ENCODE results near the gene PRELID3B. TPM values are rescaled to one million over a fixed set of nuclear protein-coding genes. Genes with fewer than 3 reads are reported as not detected.

The PRELID3B gene
- total RNA-seq, 1 experiment from 2014 or later: 52.6 TPM

DNA sequence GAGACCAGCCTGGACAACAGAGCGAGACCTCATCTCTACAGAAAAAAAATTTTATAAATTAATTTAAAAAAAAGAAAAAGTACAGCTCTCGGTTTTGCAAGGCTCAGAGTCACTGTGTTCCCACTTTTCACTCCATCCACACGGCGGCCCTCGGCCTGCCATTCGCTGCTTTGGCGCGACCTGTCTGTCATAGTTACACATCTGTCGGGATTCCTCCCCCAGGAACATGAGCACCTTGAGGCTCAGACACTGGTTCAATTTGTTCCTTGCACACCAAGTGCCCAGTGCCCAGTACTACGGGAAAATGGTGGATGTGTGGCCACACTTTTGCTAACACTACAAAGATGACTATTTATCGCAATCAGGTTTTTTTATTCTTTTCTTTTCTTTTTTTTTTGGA lies 43.9 kb downstream of the PRELID3B start:
- Histone ChIP-seq H4K91ac (ENCODE audit: insufficient read length, low read depth, low read length) (no peak overlapping the region), H3K27ac (ENCODE audit: insufficient read length, low read depth, low read length) (no peak overlapping the region), H2BK5ac (ENCODE audit: insufficient read length, low read length) (no peak overlapping the region), H3K23me2 (ENCODE audit: insufficient read length, low read depth, low read length, poor library complexity, severe bottlenecking) (no peaks in the 10 kb centered on the region), H2BK15ac (ENCODE audit: low read depth, low read length) (no peak overlapping the region), H2BK20ac (ENCODE audit: low read depth, low read length, poor library complexity, severe bottlenecking) (no peak overlapping the region), H2AFZ (ENCODE audit: low read length) (no peak overlapping the region), H3K79me2 (ENCODE audit: insufficient read depth, low read length) (no peaks in the 10 kb centered on the region), H3K18ac (ENCODE audit: insufficient read length, low read depth, low read length) (no peak overlapping the region), H2BK120ac (ENCODE audit: low read depth, low read length, poor library complexity, severe bottlenecking) (no peak overlapping the region), H3K23ac (ENCODE audit: insufficient read length, low read depth, low read length) (no peak overlapping the region), H3K9ac (ENCODE audit: extremely low read depth, insufficient read length, low read length) (no peak overlapping the region), H4K20me1 (ENCODE audit: control insufficient read depth, insufficient read depth, insufficient read length) (no peaks in the 10 kb centered on the region), H3K4me1 (ENCODE audit: insufficient read depth, low read length) (no peaks in the 10 kb centered on the region), H3K56ac (ENCODE audit: insufficient read length, low read depth, low read length) (no peak overlapping the region), H3K9me3 (ENCODE audit: control insufficient read depth, low read depth, low read length) (no peaks in the 10 kb centered on the region), H4K8ac (replicated peaks; ENCODE audit: insufficient read length, low read depth, low read length) (no peak overlapping the region), H3K79me1 (ENCODE audit: insufficient read depth, low read depth, low read length, poor library complexity, severe bottlenecking) (no peaks in the 10 kb centered on the region), H3K14ac (ENCODE audit: insufficient read depth, low read length) (no peak overlapping the region), H3T11ph (ENCODE audit: low read length) (no peak overlapping the region), H3K4ac (ENCODE audit: low read depth, low read length) (no peak overlapping the region), H3K4me2 (ENCODE audit: insufficient read depth, insufficient read length, low read length) (no peak overlapping the region), H3K27me3 (ENCODE audit: insufficient read depth, low read length) (no peaks in the 10 kb centered on the region), H2BK12ac (ENCODE audit: insufficient read length, low read depth, low read length) (no peak overlapping the region), H2AK5ac (ENCODE audit: insufficient read length, low read length) (no peak overlapping the region), H4K5ac (ENCODE audit: insufficient read length, low read depth, low read length) (no peak overlapping the region)
- Mint-ChIP-seq H3K36me3 (ENCODE audit: insufficient read depth in 1 of 3, low read depth in 3 of 3) (peaks cover 8 to 55% (median 52%) of the 10 kb centered on the region in 3 experiments; a peak in 5 of 7 replicates), H3K4me1 (no peaks in the 10 kb centered on the region), H3K9me3 (no peaks in the 10 kb centered on the region), H3K4me3 (no peak overlapping the region), H3K27ac (no peak overlapping the region), H3K27me3 (ENCODE audit: low read depth) (no peaks in the 10 kb centered on the region; the same call in 1 of the 2 replicates)
- TF ChIP-seq, protein P1, sequence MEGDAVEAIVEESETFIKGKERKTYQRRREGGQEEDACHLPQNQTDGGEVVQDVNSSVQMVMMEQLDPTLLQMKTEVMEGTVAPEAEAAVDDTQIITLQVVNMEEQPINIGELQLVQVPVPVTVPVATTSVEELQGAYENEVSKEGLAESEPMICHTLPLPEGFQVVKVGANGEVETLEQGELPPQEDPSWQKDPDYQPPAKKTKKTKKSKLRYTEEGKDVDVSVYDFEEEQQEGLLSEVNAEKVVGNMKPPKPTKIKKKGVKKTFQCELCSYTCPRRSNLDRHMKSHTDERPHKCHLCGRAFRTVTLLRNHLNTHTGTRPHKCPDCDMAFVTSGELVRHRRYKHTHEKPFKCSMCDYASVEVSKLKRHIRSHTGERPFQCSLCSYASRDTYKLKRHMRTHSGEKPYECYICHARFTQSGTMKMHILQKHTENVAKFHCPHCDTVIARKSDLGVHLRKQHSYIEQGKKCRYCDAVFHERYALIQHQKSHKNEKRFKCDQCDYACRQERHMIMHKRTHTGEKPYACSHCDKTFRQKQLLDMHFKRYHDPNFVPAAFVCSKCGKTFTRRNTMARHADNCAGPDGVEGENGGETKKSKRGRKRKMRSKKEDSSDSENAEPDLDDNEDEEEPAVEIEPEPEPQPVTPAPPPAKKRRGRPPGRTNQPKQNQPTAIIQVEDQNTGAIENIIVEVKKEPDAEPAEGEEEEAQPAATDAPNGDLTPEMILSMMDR (conservative IDR thresholded peaks at IDR 0.05): no peak
- DNase-seq: no peak
- WGBS (ENCODE audit: extremely low coverage, insufficient read length, low lambda C conversion rate): no CpG with 5 or more reads among the region's 11 CpGs
